A549 (cell line): ENCODE measurements around the gene KCNQ2.

Experiments used
- NR3C1 ChIP-seq: fragments of >200 bp; sonication (Bioruptor Twin); formaldehyde crosslinking; IDR thresholded peaks from 3 replicates; pipeline ENCODE4 v1.6.1; 2017
- RCOR1 ChIP-seq: fragments of 150-350 bp; IDR thresholded peaks from 2 replicates; pipeline ENCODE4 v1.6.1; 2014; ENCODE audit warnings: antibody characterized with exemption, low read length, low read depth
- SMC3 ChIP-seq: fragments of >200 bp; sonication (Bioruptor Twin); formaldehyde crosslinking; IDR thresholded peaks from 3 replicates; pipeline ENCODE4 v1.6.1; 2018; ENCODE audit warnings: inconsistent platforms
- TF ChIP-seq, protein P1 (sequence below): IDR thresholded peaks from 2 replicates; pipeline ENCODE4 v1.6.1; 2012
- TF ChIP-seq, protein P2 (sequence below): fragments of >200 bp; sonication (Bioruptor Twin); formaldehyde crosslinking; IDR thresholded peaks from 3 replicates; pipeline ENCODE4 v1.5.1; 2016

DNA sequence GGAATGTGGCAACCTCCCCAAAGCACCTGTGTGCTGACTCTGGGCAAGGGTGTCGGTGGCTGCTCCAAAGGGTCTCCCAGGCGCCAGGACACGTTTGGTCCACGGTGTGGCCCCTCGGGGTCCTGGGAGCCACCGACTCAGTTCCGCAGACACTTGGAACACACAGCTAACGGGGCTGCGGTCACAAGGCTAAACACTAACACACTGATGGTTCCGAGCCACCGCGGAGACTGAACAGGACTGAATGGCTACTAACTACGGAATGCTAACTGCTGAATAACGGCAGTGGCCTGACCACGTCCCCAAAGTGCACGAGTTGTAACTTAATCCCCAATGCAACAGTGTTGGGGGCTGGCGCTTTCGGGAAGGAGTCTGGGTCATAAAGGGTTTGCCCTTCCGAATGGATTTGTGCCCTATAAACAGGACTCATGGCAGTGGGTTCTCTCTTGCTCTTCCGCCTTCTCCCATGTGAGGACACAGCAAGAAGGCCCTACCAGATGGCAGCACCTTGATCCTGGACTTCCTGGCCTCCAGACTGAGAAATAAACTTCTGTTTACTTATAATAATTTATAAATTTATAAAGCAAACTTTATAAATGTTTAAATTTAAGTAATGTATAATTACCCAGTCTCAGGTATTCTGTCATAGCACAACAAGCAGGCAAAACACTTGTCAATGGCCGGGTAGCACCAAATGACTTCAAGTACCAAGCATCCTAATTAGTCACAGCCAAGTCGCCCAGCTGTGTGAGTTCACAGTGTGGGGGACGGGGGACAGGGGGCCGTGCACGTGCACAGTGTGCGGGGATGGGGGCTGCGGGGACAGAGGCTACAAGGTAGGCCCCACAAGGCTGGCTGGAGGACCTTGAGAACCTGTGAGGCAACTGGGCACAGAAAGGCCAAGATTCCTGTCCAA is 28.7 kb upstream of the KCNQ2 start:
- TF ChIP-seq SMC3 (no peak), RCOR1 (no peak), NR3C1 (no peak)
- TF ChIP-seq, protein P1, sequence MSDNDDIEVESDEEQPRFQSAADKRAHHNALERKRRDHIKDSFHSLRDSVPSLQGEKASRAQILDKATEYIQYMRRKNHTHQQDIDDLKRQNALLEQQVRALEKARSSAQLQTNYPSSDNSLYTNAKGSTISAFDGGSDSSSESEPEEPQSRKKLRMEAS: no peak
- TF ChIP-seq, protein P2, sequence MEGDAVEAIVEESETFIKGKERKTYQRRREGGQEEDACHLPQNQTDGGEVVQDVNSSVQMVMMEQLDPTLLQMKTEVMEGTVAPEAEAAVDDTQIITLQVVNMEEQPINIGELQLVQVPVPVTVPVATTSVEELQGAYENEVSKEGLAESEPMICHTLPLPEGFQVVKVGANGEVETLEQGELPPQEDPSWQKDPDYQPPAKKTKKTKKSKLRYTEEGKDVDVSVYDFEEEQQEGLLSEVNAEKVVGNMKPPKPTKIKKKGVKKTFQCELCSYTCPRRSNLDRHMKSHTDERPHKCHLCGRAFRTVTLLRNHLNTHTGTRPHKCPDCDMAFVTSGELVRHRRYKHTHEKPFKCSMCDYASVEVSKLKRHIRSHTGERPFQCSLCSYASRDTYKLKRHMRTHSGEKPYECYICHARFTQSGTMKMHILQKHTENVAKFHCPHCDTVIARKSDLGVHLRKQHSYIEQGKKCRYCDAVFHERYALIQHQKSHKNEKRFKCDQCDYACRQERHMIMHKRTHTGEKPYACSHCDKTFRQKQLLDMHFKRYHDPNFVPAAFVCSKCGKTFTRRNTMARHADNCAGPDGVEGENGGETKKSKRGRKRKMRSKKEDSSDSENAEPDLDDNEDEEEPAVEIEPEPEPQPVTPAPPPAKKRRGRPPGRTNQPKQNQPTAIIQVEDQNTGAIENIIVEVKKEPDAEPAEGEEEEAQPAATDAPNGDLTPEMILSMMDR: no peak
